Measurements from ENCODE around the gene GBP3.

GBP3 gene, protein sequence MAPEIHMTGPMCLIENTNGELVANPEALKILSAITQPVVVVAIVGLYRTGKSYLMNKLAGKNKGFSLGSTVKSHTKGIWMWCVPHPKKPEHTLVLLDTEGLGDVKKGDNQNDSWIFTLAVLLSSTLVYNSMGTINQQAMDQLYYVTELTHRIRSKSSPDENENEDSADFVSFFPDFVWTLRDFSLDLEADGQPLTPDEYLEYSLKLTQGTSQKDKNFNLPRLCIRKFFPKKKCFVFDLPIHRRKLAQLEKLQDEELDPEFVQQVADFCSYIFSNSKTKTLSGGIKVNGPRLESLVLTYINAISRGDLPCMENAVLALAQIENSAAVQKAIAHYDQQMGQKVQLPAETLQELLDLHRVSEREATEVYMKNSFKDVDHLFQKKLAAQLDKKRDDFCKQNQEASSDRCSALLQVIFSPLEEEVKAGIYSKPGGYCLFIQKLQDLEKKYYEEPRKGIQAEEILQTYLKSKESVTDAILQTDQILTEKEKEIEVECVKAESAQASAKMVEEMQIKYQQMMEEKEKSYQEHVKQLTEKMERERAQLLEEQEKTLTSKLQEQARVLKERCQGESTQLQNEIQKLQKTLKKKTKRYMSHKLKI

DNA sequence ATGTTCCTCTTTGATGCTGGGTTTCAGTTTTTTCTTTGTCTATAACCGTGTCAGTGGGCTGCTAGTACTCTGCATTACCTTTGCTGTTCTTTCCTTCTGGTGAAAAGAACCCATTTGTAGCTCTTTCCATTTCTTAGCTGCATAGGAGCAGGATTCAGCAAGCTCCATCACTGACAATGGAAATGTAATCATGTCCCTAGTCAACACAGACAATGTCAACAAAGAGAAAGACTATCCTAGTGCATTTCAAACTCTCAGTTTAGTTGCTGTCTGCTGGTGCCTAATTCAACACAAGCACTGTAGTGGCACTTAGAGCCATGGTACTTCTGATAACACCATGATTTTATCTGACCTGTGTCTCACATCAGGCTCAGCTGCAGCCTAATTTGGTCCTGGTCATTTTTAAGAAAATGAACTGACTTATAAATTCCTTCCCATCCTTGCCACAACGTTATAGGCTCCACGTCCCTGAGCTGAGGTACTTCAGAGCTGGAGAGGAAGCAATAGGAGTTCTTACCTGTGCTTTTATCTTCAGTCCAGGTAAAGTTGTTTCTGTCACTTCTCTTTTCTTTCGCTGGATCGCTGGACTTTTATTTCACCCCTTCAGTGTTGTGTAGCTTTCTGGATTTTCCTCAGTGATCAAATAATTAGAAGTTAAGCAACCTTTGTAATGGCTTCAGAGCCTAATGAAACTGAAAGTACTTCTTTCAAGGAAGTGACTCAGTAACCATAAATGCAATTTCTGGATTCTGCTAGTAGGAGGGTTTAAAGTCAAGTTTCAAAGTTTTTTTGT lies at the start of gene GBP3:
Gene GBP3, minus strand, starts transcription at position 700 of the 793 bp plus-strand sequence. CDS start 2,145 bp downstream, outside the sequence.
- H3K4me3 ChIP-seq (ENCODE audit: low read length), result peak within 1 kb of the TSS; percentile 86
- peak; percentile 74 for DNase-seq (ENCODE audit: low read depth)
- TF ChIP-seq, protein P1, sequence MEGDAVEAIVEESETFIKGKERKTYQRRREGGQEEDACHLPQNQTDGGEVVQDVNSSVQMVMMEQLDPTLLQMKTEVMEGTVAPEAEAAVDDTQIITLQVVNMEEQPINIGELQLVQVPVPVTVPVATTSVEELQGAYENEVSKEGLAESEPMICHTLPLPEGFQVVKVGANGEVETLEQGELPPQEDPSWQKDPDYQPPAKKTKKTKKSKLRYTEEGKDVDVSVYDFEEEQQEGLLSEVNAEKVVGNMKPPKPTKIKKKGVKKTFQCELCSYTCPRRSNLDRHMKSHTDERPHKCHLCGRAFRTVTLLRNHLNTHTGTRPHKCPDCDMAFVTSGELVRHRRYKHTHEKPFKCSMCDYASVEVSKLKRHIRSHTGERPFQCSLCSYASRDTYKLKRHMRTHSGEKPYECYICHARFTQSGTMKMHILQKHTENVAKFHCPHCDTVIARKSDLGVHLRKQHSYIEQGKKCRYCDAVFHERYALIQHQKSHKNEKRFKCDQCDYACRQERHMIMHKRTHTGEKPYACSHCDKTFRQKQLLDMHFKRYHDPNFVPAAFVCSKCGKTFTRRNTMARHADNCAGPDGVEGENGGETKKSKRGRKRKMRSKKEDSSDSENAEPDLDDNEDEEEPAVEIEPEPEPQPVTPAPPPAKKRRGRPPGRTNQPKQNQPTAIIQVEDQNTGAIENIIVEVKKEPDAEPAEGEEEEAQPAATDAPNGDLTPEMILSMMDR (conservative IDR thresholded peaks at IDR 0.05; ENCODE audit: low read length), result no peak

- DNase-seq (ENCODE audit: low read depth), result no peak
- TF ChIP-seq, protein P1 (conservative IDR thresholded peaks at IDR 0.05; ENCODE audit: low read length), result no peak
- H3K4me3 ChIP-seq (ENCODE audit: low read length), result peak overlapping the region; percentile 47; the same call in 1 of the 2 replicates
These were observed 47.8 kb upstream of the GBP3 start for GRCh38 chr1:89070509-89070908.

GRCh38 chr1:89069951-89070350 lies 47.3 kb upstream of the GBP3 start:
- TF ChIP-seq, protein P1 (conservative IDR thresholded peaks at IDR 0.05; ENCODE audit: low read length), result no peak
- DNase-seq (ENCODE audit: low read depth), result no peak
- peak overlapping the region; percentile 47 for H3K4me3 ChIP-seq (ENCODE audit: low read length)

DNA sequence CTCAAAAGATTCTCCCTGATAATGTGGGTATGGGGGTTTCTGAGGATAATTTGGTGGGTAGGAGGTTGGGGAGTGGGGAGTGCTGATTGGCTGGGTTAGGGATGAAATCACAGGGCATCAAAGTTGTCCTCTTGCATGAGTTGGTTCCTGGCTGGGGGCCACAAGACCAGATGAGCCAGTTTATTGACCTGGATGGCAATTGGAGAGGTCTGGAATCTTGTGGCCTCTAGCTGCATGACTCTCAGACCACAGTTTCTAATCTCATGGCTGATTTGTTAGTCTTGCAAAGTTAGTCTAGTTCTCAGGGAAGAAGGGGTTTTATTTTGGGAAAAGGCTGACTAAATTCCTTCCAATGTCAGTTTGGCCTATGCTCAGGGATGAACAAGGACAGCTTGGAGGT lies 45.6 kb upstream of the GBP3 start:
- H3K4me3 ChIP-seq (ENCODE audit: low read length), result no peak overlapping the region
- DNase-seq (ENCODE audit: low read depth), result peak; percentile 89
- TF ChIP-seq, protein P1 (conservative IDR thresholded peaks at IDR 0.05; ENCODE audit: low read length), result no peak

- peak; percentile 86 for DNase-seq (ENCODE audit: low read depth)
- H3K4me3 ChIP-seq (ENCODE audit: low read length), result peak within 1 kb of the TSS; percentile 77
- TF ChIP-seq, protein P1 (conservative IDR thresholded peaks at IDR 0.05; ENCODE audit: low read length), result no peak
These were observed 42.6 kb upstream of the GBP3 start, which contains the start of gene GBP1 for GRCh38 chr1:89065079-89065868. TSS of gene GBP1 (minus strand) at chr1:89065208. CDS start at chr1:89063234, 1,974 bp downstream.

DNA sequence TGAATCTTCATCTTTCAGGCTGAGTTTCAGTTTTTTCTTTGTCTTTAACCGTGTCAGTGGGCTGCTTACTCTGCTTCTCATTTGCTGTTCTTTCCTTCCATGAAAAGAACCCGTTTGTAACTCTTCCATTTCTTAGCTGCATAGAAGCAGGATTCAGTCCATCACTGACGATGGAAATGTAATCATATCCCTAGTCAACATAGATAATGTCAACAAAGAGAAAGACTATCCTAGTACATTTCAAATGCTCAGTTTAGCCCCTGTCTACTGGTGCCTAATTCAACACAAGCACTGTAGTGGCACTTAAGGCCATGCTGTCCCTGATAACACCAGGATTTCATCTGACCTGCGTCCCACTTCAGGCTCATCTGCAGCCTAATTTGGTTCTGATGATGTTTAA lies 42.0 kb upstream of the GBP3 start:
- H3K4me3 ChIP-seq (ENCODE audit: low read length), result peak overlapping the region; percentile 77
- TF ChIP-seq, protein P1 (conservative IDR thresholded peaks at IDR 0.05; ENCODE audit: low read length), result no peak

More for the DNA sequence above, 42.0 kb upstream of the GBP3 start:
- no peak for DNase-seq (ENCODE audit: low read depth)

Data from AG10803 (cell line).